Measurements from ENCODE around the gene FAM89B. TPM values are rescaled to one million over a fixed set of nuclear protein-coding genes. Genes with fewer than 3 reads are reported as not detected.

FAM89B gene
- total and polyA plus RNA-seq, 2 of the 8 experiments (the other 6 are each of a cell fraction or from before 2014, with no cell fraction given) = 15.8 to 32.4 TPM

DNA sequence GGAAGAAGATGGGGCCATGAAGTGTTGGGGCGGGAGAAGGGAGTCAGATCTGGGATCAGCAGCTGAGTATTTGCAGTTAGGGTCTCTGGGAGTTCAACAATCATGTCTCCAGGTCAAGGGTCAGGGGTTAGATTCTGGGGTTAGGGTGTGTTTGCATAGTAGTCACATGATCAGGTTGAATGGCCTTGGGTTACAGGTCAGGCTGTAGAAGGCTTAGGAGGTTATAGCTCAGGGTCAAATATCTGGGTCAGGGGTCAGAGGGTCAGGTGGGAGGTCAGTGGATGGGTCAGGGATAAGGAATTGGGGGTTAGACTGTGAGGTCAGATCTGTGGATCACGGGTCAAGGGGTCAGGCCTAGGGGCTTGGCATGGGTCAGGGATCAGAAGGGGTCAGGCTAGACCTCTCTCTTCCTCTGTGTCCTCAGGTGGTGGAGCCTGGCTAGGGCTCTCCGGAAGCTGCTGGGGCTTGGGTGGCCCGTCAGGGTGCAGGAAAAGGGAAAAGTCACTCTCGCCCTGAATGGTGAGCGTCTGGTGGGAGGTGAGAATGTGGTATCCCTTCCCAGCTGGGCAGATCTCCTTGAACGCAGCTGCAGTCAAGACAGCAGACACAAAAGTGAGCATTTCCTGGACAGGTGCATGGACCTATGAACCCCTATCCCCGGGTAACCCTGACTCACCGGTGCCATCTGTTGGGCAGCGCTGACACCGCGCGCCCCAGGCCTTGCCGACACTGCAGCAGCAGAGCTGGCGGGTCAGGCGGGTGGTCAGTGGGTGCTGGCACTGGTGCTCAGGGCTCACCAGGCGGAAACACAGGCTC is 20.6 kb upstream of the FAM89B start:
- no peaks in the 10 kb centered on the region for H3K9me3 ChIP-seq (ENCODE audit: insufficient read depth in 2 of 2, low read depth in 1 of 2, low read length in 1 of 2)
- no peak overlapping the region for H3K14ac ChIP-seq (ENCODE audit: insufficient read length)
- no peak overlapping the region for H2BK20ac ChIP-seq (ENCODE audit: low read length)
- H3K79me2 ChIP-seq (ENCODE audit: control insufficient read depth in 1 of 2, insufficient read depth in 2 of 2, low read length in 2 of 2) = no peaks in the 10 kb centered on the region
- H2BK120ac ChIP-seq (replicated peaks; ENCODE audit: low read depth, low read length) = no peak overlapping the region
- H4K5ac ChIP-seq (ENCODE audit: insufficient read length, low read depth, low read length) = no peak overlapping the region
- peaks cover 7% of the 10 kb centered on the region; the same call in 1 of the 2 replicates for H3K23me2 ChIP-seq (ENCODE audit: low read depth, low read length)
- DNase-seq (ENCODE audit: low read depth in 1 of 2, low spot score in 2 of 2) (peak in 1 of 2 experiments; percentile 92), FAIRE-seq (no peak)
- no peak overlapping the region for H3K4ac ChIP-seq (replicated peaks; ENCODE audit: insufficient read length, low read depth, low read length)
- peak overlapping the region in 1 of 2 experiments; percentile 10; a peak in 1 of 4 replicates for H3K4me2 ChIP-seq (ENCODE audit: insufficient read depth in 1 of 2, low read depth in 2 of 2, low read length in 2 of 2)
- POLR2A ChIA-PET (ENCODE audit: partially characterized antibody) = interaction anchor here (1.3 to 3.0 kb wide), 6 partner anchors 12 to 55 kb away, joined by 3 to 22 read pairs (median 6); partner anchors contain the start of genes MALAT1 and SCYL1
- H3K4me1 ChIP-seq (replicated peaks in 1 of 4; ENCODE audit: control insufficient read depth in 3 of 4, insufficient read depth in 4 of 4, low read length in 3 of 4) = peaks cover 0 to 36% (median 27%) of the 10 kb centered on the region in 4 experiments; a peak in 6 of 7 replicates
- H3K36me3 ChIP-seq (ENCODE audit: control insufficient read depth in 2 of 4, insufficient read depth in 4 of 4, low read length in 3 of 4) = no peaks in the 10 kb centered on the region
- no peak overlapping the region for H2AK5ac ChIP-seq (ENCODE audit: low read depth, low read length)
- no peak overlapping the region for H4K91ac ChIP-seq (replicated peaks; ENCODE audit: insufficient read length, low read length)
- H3K23ac ChIP-seq (ENCODE audit: insufficient read length) = no peak overlapping the region
- H3K27ac ChIP-seq (ENCODE audit: low read depth, low read length) = no peak overlapping the region
- H3K9ac ChIP-seq (replicated peaks in 1 of 4; ENCODE audit: extremely low read depth in 1 of 4, low read depth in 3 of 4, low read length in 3 of 4) = no peak overlapping the region
- H3K27me3 ChIP-seq (replicated peaks in 1 of 4; ENCODE audit: control insufficient read depth in 3 of 4, extremely low read depth in 1 of 4, insufficient read depth in 3 of 4, low read length in 3 of 4) = peaks cover 2 to 39% (median 26%) of the 10 kb centered on the region in 4 experiments; a peak in 6 of 7 replicates
- H3K18ac ChIP-seq (ENCODE audit: extremely low read depth, low read length) = no peak overlapping the region
- H3K56ac ChIP-seq (replicated peaks; ENCODE audit: insufficient read length, low read depth, low read length) = no peak overlapping the region
- no peak overlapping the region for H3K4me3 ChIP-seq (ENCODE audit: extremely low read depth in 1 of 4, insufficient read depth in 2 of 4, low read depth in 3 of 4, low read length in 4 of 4)
- no peaks in the 10 kb centered on the region for H3K79me1 ChIP-seq (ENCODE audit: low read depth, low read length)
- H4K8ac ChIP-seq (ENCODE audit: extremely low read depth, insufficient read depth, low read length) = no peak overlapping the region
- H2BK12ac ChIP-seq (ENCODE audit: low read depth, low read length) = no peak overlapping the region
- no peak overlapping the region for H2AFZ ChIP-seq (ENCODE audit: low read length)
- peaks cover 0 to 2% of the 10 kb centered on the region in 2 experiments for H4K20me1 ChIP-seq (replicated peaks in 1 of 2; ENCODE audit: control insufficient read depth in 1 of 2, insufficient read depth in 2 of 2, low read length in 2 of 2)
- peak overlapping the region; percentile 31; the same call in 1 of the 2 replicates for H2BK5ac ChIP-seq (ENCODE audit: low read depth, low read length)
- H2BK15ac ChIP-seq (ENCODE audit: low read length) = no peak overlapping the region
- CTCF ChIA-PET (ENCODE audit: partially characterized antibody) = interaction anchor here (0.6 to 6.9 kb wide), 22 partner anchors 10 to 727 kb away, joined by 3 to 78 read pairs (median 4); partner anchors contain the start of genes CCDC85B, EHBP1L1, FAM89B and KCNK7
- 49% methylated on average over 17 of the region's 17 CpGs; no CpG with 5 or more reads in 1 of the 2 experiments for WGBS, 2 experiments (ENCODE audit: extremely low coverage in 1 of 2, insufficient coverage in 1 of 2, insufficient read length in 1 of 2, insufficient replicate concordance in 2 of 2, low coverage in 1 of 2, low lambda C conversion rate in 2 of 2, missing lambda C conversion rate in 1 of 2)
- no peak for TF ChIP-seq EZH2 (IDR thresholded peaks at IDR 0.05; ENCODE audit: low read depth, low read length, severe bottlenecking)
- TF ChIP-seq CBX8 (IDR thresholded peaks at IDR 0.05; ENCODE audit: borderline replicate concordance, low read depth, low read length) = no peak
- TF ChIP-seq, protein P1, sequence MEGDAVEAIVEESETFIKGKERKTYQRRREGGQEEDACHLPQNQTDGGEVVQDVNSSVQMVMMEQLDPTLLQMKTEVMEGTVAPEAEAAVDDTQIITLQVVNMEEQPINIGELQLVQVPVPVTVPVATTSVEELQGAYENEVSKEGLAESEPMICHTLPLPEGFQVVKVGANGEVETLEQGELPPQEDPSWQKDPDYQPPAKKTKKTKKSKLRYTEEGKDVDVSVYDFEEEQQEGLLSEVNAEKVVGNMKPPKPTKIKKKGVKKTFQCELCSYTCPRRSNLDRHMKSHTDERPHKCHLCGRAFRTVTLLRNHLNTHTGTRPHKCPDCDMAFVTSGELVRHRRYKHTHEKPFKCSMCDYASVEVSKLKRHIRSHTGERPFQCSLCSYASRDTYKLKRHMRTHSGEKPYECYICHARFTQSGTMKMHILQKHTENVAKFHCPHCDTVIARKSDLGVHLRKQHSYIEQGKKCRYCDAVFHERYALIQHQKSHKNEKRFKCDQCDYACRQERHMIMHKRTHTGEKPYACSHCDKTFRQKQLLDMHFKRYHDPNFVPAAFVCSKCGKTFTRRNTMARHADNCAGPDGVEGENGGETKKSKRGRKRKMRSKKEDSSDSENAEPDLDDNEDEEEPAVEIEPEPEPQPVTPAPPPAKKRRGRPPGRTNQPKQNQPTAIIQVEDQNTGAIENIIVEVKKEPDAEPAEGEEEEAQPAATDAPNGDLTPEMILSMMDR (IDR thresholded peaks at IDR 0.05; ENCODE audit: control extremely low read depth in 1 of 3, insufficient read depth in 1 of 3, low read depth in 1 of 3, low read length in 3 of 3) = peak in 2 of 3 experiments; percentile 74 to 84; a peak in 3 of 4 replicates
- 0 out of 2 replicates have a peak, but pooled peaks have one; percentile 33 for TF ChIP-seq GABPA (IDR thresholded peaks at IDR 0.05; ENCODE audit: borderline replicate concordance, insufficient read depth, low read length)
- no peak; the same call in 1 of the 2 replicates for TF ChIP-seq JUND (IDR thresholded peaks at IDR 0.05; ENCODE audit: low read length)
- TF ChIP-seq SUZ12 (IDR thresholded peaks at IDR 0.05; ENCODE audit: low read length) = no peak
- TF ChIP-seq BRCA1 (IDR thresholded peaks at IDR 0.05; ENCODE audit: low read depth, low read length) = no peak

Measured in H1 (cell line).